ENCODE measurements around the gene ATP10A. TPM values are rescaled to one million over a fixed set of nuclear protein-coding genes. Genes with fewer than 3 reads are reported as not detected.

The ATP10A gene
- total and polyA plus RNA-seq, 9 of the 15 experiments (the other 6 are each of a cell fraction or from before 2014, with no cell fraction given) = 0.09 TPM; not detected in 8

DNA sequence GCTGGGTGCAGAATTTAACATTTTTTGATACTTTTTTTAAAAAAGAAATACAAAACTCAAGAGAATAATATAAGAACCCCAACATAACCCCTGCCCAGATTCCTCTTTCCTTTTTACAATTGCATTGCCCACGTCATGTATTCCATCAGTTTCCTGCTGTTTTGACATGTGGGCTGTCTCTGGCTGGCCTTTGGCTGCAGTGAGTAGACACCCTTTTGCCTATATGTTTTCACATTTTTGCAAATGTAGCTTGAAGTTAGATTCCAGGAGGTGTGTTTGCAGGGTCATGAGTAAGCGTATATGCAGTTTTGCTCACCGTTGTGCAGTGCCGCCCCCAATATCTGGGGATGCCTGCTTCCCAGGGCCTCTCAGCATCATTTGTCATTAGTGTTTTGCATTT lies 28.0 kb upstream of the ATP10A start (continued):
- TF ChIP-seq, protein P1, sequence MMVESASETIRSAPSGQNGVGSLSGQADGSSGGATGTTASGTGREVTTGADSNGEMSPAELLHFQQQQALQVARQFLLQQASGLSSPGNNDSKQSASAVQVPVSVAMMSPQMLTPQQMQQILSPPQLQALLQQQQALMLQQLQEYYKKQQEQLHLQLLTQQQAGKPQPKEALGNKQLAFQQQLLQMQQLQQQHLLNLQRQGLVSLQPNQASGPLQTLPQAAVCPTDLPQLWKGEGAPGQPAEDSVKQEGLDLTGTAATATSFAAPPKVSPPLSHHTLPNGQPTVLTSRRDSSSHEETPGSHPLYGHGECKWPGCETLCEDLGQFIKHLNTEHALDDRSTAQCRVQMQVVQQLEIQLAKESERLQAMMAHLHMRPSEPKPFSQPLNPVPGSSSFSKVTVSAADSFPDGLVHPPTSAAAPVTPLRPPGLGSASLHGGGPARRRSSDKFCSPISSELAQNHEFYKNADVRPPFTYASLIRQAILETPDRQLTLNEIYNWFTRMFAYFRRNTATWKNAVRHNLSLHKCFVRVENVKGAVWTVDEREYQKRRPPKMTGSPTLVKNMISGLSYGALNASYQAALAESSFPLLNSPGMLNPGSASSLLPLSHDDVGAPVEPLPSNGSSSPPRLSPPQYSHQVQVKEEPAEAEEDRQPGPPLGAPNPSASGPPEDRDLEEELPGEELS (CRISPR knock-in tag; IDR thresholded peaks at IDR 0.05; ENCODE audit: borderline replicate concordance) = no peak
- no peak for TF ChIP-seq FOXA3 (CRISPR knock-in tag; conservative IDR thresholded peaks at IDR 0.05 in 1 of 2, IDR thresholded peaks at IDR 0.05 in 1 of 2)
- no peak for TF ChIP-seq IRF2 (CRISPR knock-in tag; IDR thresholded peaks at IDR 0.05)
- no peak for TF ChIP-seq SMARCE1 (IDR thresholded peaks at IDR 0.05)
- TF ChIP-seq TAF1 (IDR thresholded peaks at IDR 0.05; ENCODE audit: control insufficient read depth, extremely low read depth, insufficient read depth, low read length, severe bottlenecking) = no peak
- TF ChIP-seq, protein P2, sequence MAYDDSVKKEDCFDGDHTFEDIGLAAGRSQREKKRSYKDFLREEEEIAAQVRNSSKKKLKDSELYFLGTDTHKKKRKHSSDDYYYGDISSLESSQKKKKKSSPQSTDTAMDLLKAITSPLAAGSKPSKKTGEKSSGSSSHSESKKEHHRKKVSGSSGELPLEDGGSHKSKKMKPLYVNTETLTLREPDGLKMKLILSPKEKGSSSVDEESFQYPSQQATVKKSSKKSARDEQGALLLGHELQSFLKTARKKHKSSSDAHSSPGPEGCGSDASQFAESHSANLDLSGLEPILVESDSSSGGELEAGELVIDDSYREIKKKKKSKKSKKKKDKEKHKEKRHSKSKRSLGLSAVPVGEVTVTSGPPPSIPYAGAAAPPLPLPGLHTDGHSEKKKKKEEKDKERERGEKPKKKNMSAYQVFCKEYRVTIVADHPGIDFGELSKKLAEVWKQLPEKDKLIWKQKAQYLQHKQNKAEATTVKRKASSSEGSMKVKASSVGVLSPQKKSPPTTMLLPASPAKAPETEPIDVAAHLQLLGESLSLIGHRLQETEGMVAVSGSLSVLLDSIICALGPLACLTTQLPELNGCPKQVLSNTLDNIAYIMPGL (CRISPR knock-in tag; IDR thresholded peaks at IDR 0.05) = no peak
- TF ChIP-seq MBD2 (IDR thresholded peaks at IDR 0.05; ENCODE audit: borderline replicate concordance, low read depth) = no peak
- no peak for TF ChIP-seq ZNF551 (CRISPR knock-in tag; IDR thresholded peaks at IDR 0.05)
- TF ChIP-seq ZNF354B (CRISPR knock-in tag; IDR thresholded peaks at IDR 0.05) = no peak
